Endothelial cell of umbilical vein (primary cell): ENCODE data around the gene TCEA2. TPM values are rescaled to one million over a fixed set of nuclear protein-coding genes. Genes with fewer than 3 reads are reported as not detected.

Experiments
- BruUV-seq: library from RNA; stranded (reverse); fragments of 400-500 nt; replicated peaks from 2 replicates; lab custom pipeline; 2021; lab: Mats Ljungman, UMichigan
- CTCF ChIA-PET: fragments of 300-600, 350-600 bp; sonication (Branson Sonifier 250); formaldehyde crosslinking; loops from one replicate; lab custom pipeline; 2021; ENCODE audit warnings: antibody characterized with exemption, inconsistent platforms; lab: Charles Lee
- POLR2A ChIA-PET: fragments of 300-600, 350-600 bp; sonication (Branson Sonifier 250); formaldehyde crosslinking; loops from one replicate; lab custom pipeline; 2021; ENCODE audit warnings: antibody characterized with exemption, inconsistent platforms; lab: Charles Lee
- DNase-seq: peaks from one replicate; pipeline ENCODE4 v3.0.0-alpha.2; 2011; ENCODE audit warnings: low read depth, low spot score
- FAIRE-seq: peaks from 2 replicates; lab custom pipeline; 2011; peaks lifted over from hg19 to GRCh38; lab: Jason Lieb, UNC
- H2AFZ ChIP-seq: 2 replicates; pipeline ENCODE4 v1.6.0; 2012; ENCODE audit warnings: low read depth, low read length, control low read depth, inconsistent platforms
- H3K27ac ChIP-seq: 2 replicates; pipeline ENCODE4 v1.5.1; 2011; ENCODE audit warnings: low read depth, mild to moderate bottlenecking, control low read depth, low read length, moderate library complexity; ENCODE audit not compliant: insufficient read depth
- H3K27me3 ChIP-seq, 2 experiments: 2 replicates each; pipeline versions ENCODE4 v1.6.0 to v1.6.1; 2011; ENCODE audit warnings: low read length in 2 of 2, mixed read lengths in 1 of 2; ENCODE audit not compliant: control insufficient read depth in 2 of 2, insufficient read depth in 2 of 2
- H3K36me3 ChIP-seq, 2 experiments: 2 replicates in 1 of 2; 3 replicates in 1 of 2; pipeline ENCODE4 v1.5.1; 2011; ENCODE audit warnings: low read length in 2 of 2, mild to moderate bottlenecking in 1 of 2, moderate library complexity in 1 of 2; ENCODE audit not compliant: control insufficient read depth in 2 of 2, insufficient read depth in 2 of 2; ENCODE audit errors: extremely low read depth in 1 of 2
- H3K4me1 ChIP-seq: 3 replicates; pipeline ENCODE4 v1.5.1; 2011; ENCODE audit warnings: mild to moderate bottlenecking, low read length; ENCODE audit not compliant: control insufficient read depth, insufficient read depth; ENCODE audit errors: extremely low read depth
- H3K4me2 ChIP-seq: 2 replicates; pipeline ENCODE4 v1.6.1; 2011; ENCODE audit warnings: low read length, control low read depth, mixed read lengths; ENCODE audit not compliant: insufficient read depth
- H3K4me3 ChIP-seq, 3 experiments: fragments of 200-600 bp in 1 of 3; sonication (generic), shearing (Covaris generic) in 1 of 3; replicated peaks in 1 of 3; 2 replicates each; pipeline ENCODE4 v1.5.1; 2011 to 2016; ENCODE audit warnings: control low read depth in 3 of 3, low read length in 3 of 3, mild to moderate bottlenecking in 2 of 3, inconsistent platforms in 1 of 3, low read depth in 1 of 3, moderate library complexity in 1 of 3; ENCODE audit not compliant: insufficient read depth in 1 of 3
- H3K79me2 ChIP-seq: 2 replicates; pipeline ENCODE4 v1.6.0; 2012; ENCODE audit warnings: low read length, inconsistent platforms; ENCODE audit not compliant: control insufficient read depth, insufficient read depth
- H3K9ac ChIP-seq: replicated peaks from 2 replicates; pipeline ENCODE3; 2011; ENCODE audit warnings: low read length, control low read depth; ENCODE audit not compliant: insufficient read depth; ENCODE audit errors: extremely low read depth
- H3K9me1 ChIP-seq: replicated peaks from 3 replicates; pipeline ENCODE4 v1.6.0; 2011; ENCODE audit warnings: mild to moderate bottlenecking, low read length; ENCODE audit not compliant: control insufficient read depth, insufficient read depth; ENCODE audit errors: extremely low read depth
- H3K9me3 ChIP-seq: replicated peaks from 2 replicates; pipeline ENCODE4 v1.5.1; 2012; ENCODE audit warnings: low read length, inconsistent platforms; ENCODE audit not compliant: control insufficient read depth, insufficient read depth
- H4K20me1 ChIP-seq: replicated peaks from 2 replicates; pipeline ENCODE3; 2011; ENCODE audit warnings: mild to moderate bottlenecking, low read length; ENCODE audit not compliant: control insufficient read depth, insufficient read depth; ENCODE audit errors: extremely low read depth
- EZH2 ChIP-seq: IDR thresholded peaks from 2 replicates; pipeline ENCODE4 v1.6.1; 2012; ENCODE audit warnings: borderline replicate concordance, low read depth, mild to moderate bottlenecking, moderate library complexity, low read length, inconsistent platforms; ENCODE audit not compliant: severe bottlenecking
- FOS ChIP-seq: IDR thresholded peaks from 2 replicates; pipeline ENCODE4 v1.6.1; 2011; ENCODE audit warnings: mild to moderate bottlenecking, low read length, moderate library complexity, borderline replicate concordance; ENCODE audit not compliant: insufficient read depth
- GATA2 ChIP-seq: IDR thresholded peaks from 2 replicates; pipeline ENCODE4 v1.7.0; 2011; ENCODE audit warnings: low read depth, mild to moderate bottlenecking, moderate library complexity, mixed read lengths, low read length; ENCODE audit not compliant: insufficient read length, insufficient read depth
- JUN ChIP-seq: IDR thresholded peaks from 2 replicates; pipeline ENCODE4 v1.6.1; 2011; ENCODE audit warnings: borderline replicate concordance, low read depth; ENCODE audit not compliant: insufficient read length, insufficient read depth
- MAX ChIP-seq: IDR thresholded peaks from 2 replicates; pipeline ENCODE4 v1.6.1; 2011; ENCODE audit not compliant: insufficient read depth, insufficient read length
- MYC ChIP-seq: IDR thresholded peaks from one replicate; pipeline ENCODE4 v1.6.1; 2011; ENCODE audit warnings: mild to moderate bottlenecking, low read depth, low read length
- POLR2A ChIP-seq: IDR thresholded peaks from 2 replicates; pipeline ENCODE4 v1.6.1; 2012; ENCODE audit warnings: low read depth, mild to moderate bottlenecking, control low read depth, low read length
- POLR2AphosphoS5 ChIP-seq: IDR thresholded peaks from 2 replicates; pipeline ENCODE4 v1.6.1; 2012; ENCODE audit warnings: low read depth, mild to moderate bottlenecking, control low read depth, low read length, moderate library complexity; ENCODE audit not compliant: insufficient read depth
- dilution Hi-C: fragments of 300-500 bp; cut with MboI; formaldehyde crosslinking; loops from one replicate; pipeline ENCODE4 v1.15.0; 2019; ENCODE audit warnings: low sequenced_read_pairs; ENCODE audit not compliant: extremely low pct_ligation_motif_present
- intact Hi-C: fragments of 100-400 bp; cut with micrococcal nuclease; formaldehyde crosslinking; loops from one replicate; pipeline ENCODE4 v1.10.0; 2022
- polyA plus RNA-seq, 4 experiments: library from polyadenylated mRNA; depleted of rRNA in 3 of 4; stranded (reverse) in 3 of 4; unstranded in 1 of 4; fragments of >200 nt; gene quantifications; 2 replicates each; pipeline versions ENCODE4 v1.2.1 to v1.2.3, GENCODE V29; 2011 to 2012; ENCODE audit warnings: missing spikeins in 1 of 4
- total RNA-seq: library from RNA; stranded (reverse); gene quantifications from 2 replicates; pipeline ENCODE4 v1.2.3, GENCODE V29; 2021
- TF ChIP-seq, protein P1 (sequence below), 2 donors: IDR thresholded peaks; 1 replicate in 1 of 2; 2 replicates in 1 of 2; pipeline ENCODE4 v1.5.1; 2011; ENCODE audit warnings: low read length in 2 of 2, mild to moderate bottlenecking in 2 of 2, moderate library complexity in 2 of 2, control low read depth in 1 of 2, inconsistent platforms in 1 of 2, low read depth in 1 of 2; ENCODE audit not compliant: insufficient read depth in 1 of 2; ENCODE audit errors: extremely low read depth in 1 of 2

The TCEA2 gene
- total and polyA plus RNA-seq, 2 donors (not counting 3 experiments of a cell fraction or from before 2014, with no cell fraction given), result 53.1 to 65.5 TPM

- FAIRE-seq, result no peak
- ChIA-PET POLR2A (interaction anchor here (0.6 kb wide), 1 partner anchor 20 kb away, joined by 3 read pairs; no protein-coding TSS in a partner anchor), CTCF (interaction anchor here (1.0 to 2.6 kb wide), 3 partner anchors 11 to 242 kb away, joined by 3 to 15 read pairs (median 5); no protein-coding TSS in a partner anchor)
These were observed 34.9 kb upstream of the TCEA2 start for GRCh38 chr20:64027981-64028685.

More at GRCh38 chr20:64027981-64028685, 34.9 kb upstream of the TCEA2 start:
- Histone ChIP-seq H3K27ac (no peak overlapping the region), H3K4me1 (no peaks in the 10 kb centered on the region), H4K20me1 (no peaks in the 10 kb centered on the region), H3K4me3 (no peak overlapping the region), H3K9ac (no peak overlapping the region), H3K4me2 (no peak overlapping the region), H3K36me3 (peaks cover 13 to 62% of the 10 kb centered on the region in 2 experiments), H3K9me3 (no peaks in the 10 kb centered on the region), H3K79me2 (no peaks in the 10 kb centered on the region), H2AFZ (no peak overlapping the region), H3K9me1 (no peaks in the 10 kb centered on the region), H3K27me3 (no peaks in the 10 kb centered on the region)
- dilution Hi-C loops, result no loop called here
- TF ChIP-seq EZH2, result no peak
- TF ChIP-seq, protein P1, sequence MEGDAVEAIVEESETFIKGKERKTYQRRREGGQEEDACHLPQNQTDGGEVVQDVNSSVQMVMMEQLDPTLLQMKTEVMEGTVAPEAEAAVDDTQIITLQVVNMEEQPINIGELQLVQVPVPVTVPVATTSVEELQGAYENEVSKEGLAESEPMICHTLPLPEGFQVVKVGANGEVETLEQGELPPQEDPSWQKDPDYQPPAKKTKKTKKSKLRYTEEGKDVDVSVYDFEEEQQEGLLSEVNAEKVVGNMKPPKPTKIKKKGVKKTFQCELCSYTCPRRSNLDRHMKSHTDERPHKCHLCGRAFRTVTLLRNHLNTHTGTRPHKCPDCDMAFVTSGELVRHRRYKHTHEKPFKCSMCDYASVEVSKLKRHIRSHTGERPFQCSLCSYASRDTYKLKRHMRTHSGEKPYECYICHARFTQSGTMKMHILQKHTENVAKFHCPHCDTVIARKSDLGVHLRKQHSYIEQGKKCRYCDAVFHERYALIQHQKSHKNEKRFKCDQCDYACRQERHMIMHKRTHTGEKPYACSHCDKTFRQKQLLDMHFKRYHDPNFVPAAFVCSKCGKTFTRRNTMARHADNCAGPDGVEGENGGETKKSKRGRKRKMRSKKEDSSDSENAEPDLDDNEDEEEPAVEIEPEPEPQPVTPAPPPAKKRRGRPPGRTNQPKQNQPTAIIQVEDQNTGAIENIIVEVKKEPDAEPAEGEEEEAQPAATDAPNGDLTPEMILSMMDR (IDR thresholded peaks at IDR 0.05; ENCODE audit: extremely low read depth in 1 of 2, insufficient read depth in 1 of 2, low read depth in 1 of 2, low read length in 2 of 2), result no peak
- TF ChIP-seq MYC, result no peak
- no peak for TF ChIP-seq MAX
- TF ChIP-seq FOS, result no peak
- TF ChIP-seq JUN, result no peak
- TF ChIP-seq POLR2AphosphoS5, result no peak
- no peak for TF ChIP-seq POLR2A
- TF ChIP-seq GATA2, result no peak
- no TSS peak for BruUV-seq
- no peak for DNase-seq
- intact Hi-C loops, result no loop called here
